HL-60/S4 treated with retinoic acid at 250 ng/mL for 4 days and 3 days (cell line): ENCODE measurements around the gene ASMTL.
"Not testable (repeated sequence)": the region's sequence is repeated elsewhere in the genome, so short reads cannot be mapped to it uniquely, and the experiment has no call there.

Experiments used
- in situ Hi-C: fragments of 300-500 bp; cut with MboI; formaldehyde crosslinking; loops from 2 replicates; pipeline ENCODE4 v1.7.0; 2022; ENCODE audit warnings: low sequenced_read_pairs

Gene ASMTL

GRCh38 chrX:1452516-1453394, at the start of gene ASMTL:
TSS of gene ASMTL (minus strand) at chrX:1452909. CDS start at chrX:1452840, 69 bp downstream.
- in situ Hi-C loops, result loop anchor here (25.0 kb wide), 1 partner anchor 135 kb away; the partner anchor contains the start of gene AKAP17A

GRCh38 chrX:1502241-1502640, 49.5 kb upstream of the ASMTL start:
- in situ Hi-C loops, result no loop called here

GRCh38 chrX:1500701-1501624, 48.3 kb upstream of the ASMTL start:
- in situ Hi-C loops, result no loop called here

GRCh38 chrX:1496076-1496475, 43.4 kb upstream of the ASMTL start:
- in situ Hi-C loops, result no loop called here

- in situ Hi-C loops, result no loop called here
Observed at GRCh38 chrX:1493877-1494510, 41.3 kb upstream of the ASMTL start.

GRCh38 chrX:1493412-1493811, 40.7 kb upstream of the ASMTL start:
- in situ Hi-C loops, result no loop called here

- in situ Hi-C loops, result no loop called here
Observed at GRCh38 chrX:1492421-1493012, 39.8 kb upstream of the ASMTL start.

GRCh38 chrX:1491851-1492349, 39.2 kb upstream of the ASMTL start:
- in situ Hi-C loops, result no loop called here

GRCh38 chrX:1491248-1491647, 38.5 kb upstream of the ASMTL start:
- in situ Hi-C loops, result not testable (repeated sequence)

GRCh38 chrX:1490723-1491122, 38.0 kb upstream of the ASMTL start:
- in situ Hi-C loops, result not testable (repeated sequence)

- in situ Hi-C loops, result not testable (repeated sequence)
Observed at GRCh38 chrX:1489354-1489753, 36.6 kb upstream of the ASMTL start.

- in situ Hi-C loops, result no loop called here
Observed at GRCh38 chrX:1488745-1489144, 36.0 kb upstream of the ASMTL start.

- in situ Hi-C loops, result no loop called here
Observed at GRCh38 chrX:1488141-1488540, 35.4 kb upstream of the ASMTL start.

- in situ Hi-C loops, result no loop called here
Observed at GRCh38 chrX:1487401-1487800, 34.7 kb upstream of the ASMTL start.

- in situ Hi-C loops, result no loop called here
Observed at GRCh38 chrX:1486749-1487361, 34.1 kb upstream of the ASMTL start.

GRCh38 chrX:1486177-1486576, 33.5 kb upstream of the ASMTL start:
- in situ Hi-C loops, result no loop called here

GRCh38 chrX:1485033-1485432, 32.3 kb upstream of the ASMTL start:
- in situ Hi-C loops, result no loop called here

- in situ Hi-C loops, result no loop called here
Observed at GRCh38 chrX:1484638-1485019, 31.9 kb upstream of the ASMTL start.

- in situ Hi-C loops, result no loop called here
Observed at GRCh38 chrX:1483843-1484637, 31.3 kb upstream of the ASMTL start.
